Right atrium auricular region (tissue), 2 donors: ENCODE measurements around the gene PIGC. TPM values are rescaled to one million over a fixed set of nuclear protein-coding genes. Genes with fewer than 3 reads are reported as not detected.
A peak's percentile ranks its signal among the peaks of the same experiment; 100 is the strongest.

Source experiments
- DNase-seq: peaks from one replicate; pipeline ENCODE4 v3.0.0-alpha.2; 2019; ENCODE audit warnings: low spot score
- H3K27ac ChIP-seq, 2 donors: fragments of 200-600 bp; sonication (generic); 1 replicate in 1 of 2; 2 replicates in 1 of 2; pipeline ENCODE4 v1.5.1; 2016 to 2019
- H3K27me3 ChIP-seq, 2 donors: fragments of 200-600 bp; sonication (generic); one replicate each; pipeline versions ENCODE4 v1.5.1 to v1.6.0; 2017 to 2019
- H3K36me3 ChIP-seq: fragments of 200-600 bp; sonication (generic); one replicate; pipeline ENCODE4 v1.5.1; 2016
- H3K4me1 ChIP-seq, 2 donors: fragments of 200-600 bp; sonication (generic); one replicate each; pipeline versions ENCODE4 v1.5.1 to v1.6.0; 2017 to 2019
- H3K4me3 ChIP-seq, 2 donors: fragments of 200-600 bp; sonication (generic); 1 replicate in 1 of 2; 2 replicates in 1 of 2; pipeline ENCODE4 v1.5.1; 2017 to 2019; ENCODE audit warnings: mild to moderate bottlenecking in 1 of 2, moderate library complexity in 1 of 2
- H3K9me3 ChIP-seq, 2 donors: fragments of 200-600 bp; sonication (generic); one replicate each; pipeline ENCODE4 v1.5.1; 2019
- CTCF ChIP-seq, 2 donors: fragments of 200-600 bp; sonication (generic); IDR thresholded peaks; one replicate each; pipeline ENCODE4 v1.5.1; 2019; ENCODE audit warnings: antibody characterized with exemption in 2 of 2
- total RNA-seq, 2 donors: library from RNA; depleted of rRNA; stranded (reverse); fragments of >200 nt; gene quantifications; one replicate each; pipeline ENCODE4 v1.1.0, GENCODE V29; 2016

The PIGC gene
- total RNA-seq, 2 donors from 2014 or later: 14.8 to 15.8 TPM

- peaks cover 0 to 31% of the 10 kb centered on the region in 2 donors for H3K4me1 ChIP-seq
These were observed 44.7 kb downstream of the PIGC start for GRCh38 chr1:172398970-172399755.

DNA sequence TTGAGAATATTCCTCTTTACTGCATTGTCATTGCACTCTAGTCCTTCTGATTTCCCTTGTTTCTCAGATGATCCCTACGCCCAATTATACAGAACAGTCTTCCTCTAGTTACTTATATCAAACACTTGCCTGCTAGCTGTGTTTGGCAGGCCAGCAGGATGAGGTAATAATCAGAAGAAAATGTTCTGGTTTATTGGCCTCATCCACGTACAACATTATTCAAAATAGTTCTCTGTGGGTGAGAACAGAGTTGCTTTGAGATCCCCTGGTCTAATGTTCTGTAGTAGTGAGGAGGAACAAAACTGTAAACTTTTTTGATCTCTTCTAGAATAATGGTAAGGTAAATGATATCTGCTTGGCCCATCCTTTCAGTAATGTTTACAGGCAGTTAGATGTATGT, 45.7 kb downstream of the PIGC start:
- H3K4me3 ChIP-seq: no peak overlapping the region
- no peak for DNase-seq
- H3K27me3 ChIP-seq: no peaks in the 10 kb centered on the region
- no peak for TF ChIP-seq CTCF (IDR thresholded peaks at IDR 0.05)
- no peaks in the 10 kb centered on the region for H3K36me3 ChIP-seq
- peaks cover 0 to 37% of the 10 kb centered on the region in 2 donors for H3K4me1 ChIP-seq
- no peaks in the 10 kb centered on the region for H3K9me3 ChIP-seq
- H3K27ac ChIP-seq: peak overlapping the region; percentile 55 to 67

More at GRCh38 chr1:172398970-172399755, 44.7 kb downstream of the PIGC start:
- H3K9me3 ChIP-seq: no peaks in the 10 kb centered on the region
- peak; percentile 29 to 79 for TF ChIP-seq CTCF (IDR thresholded peaks at IDR 0.05)
- no peaks in the 10 kb centered on the region for H3K27me3 ChIP-seq
- peak; percentile 89 for DNase-seq
- H3K27ac ChIP-seq: peak overlapping the region; percentile 60 to 67
- no peak overlapping the region for H3K4me3 ChIP-seq
- H3K36me3 ChIP-seq: no peaks in the 10 kb centered on the region

GRCh38 chr1:172397633-172398032, 46.2 kb downstream of the PIGC start:
- H3K4me3 ChIP-seq: no peak overlapping the region
- no peaks in the 10 kb centered on the region for H3K36me3 ChIP-seq
- H3K27me3 ChIP-seq: no peaks in the 10 kb centered on the region
- no peak overlapping the region for H3K27ac ChIP-seq
- H3K9me3 ChIP-seq: no peaks in the 10 kb centered on the region
- no peak for DNase-seq
- no peak for TF ChIP-seq CTCF (IDR thresholded peaks at IDR 0.05)
- H3K4me1 ChIP-seq: peaks cover 0 to 34% of the 10 kb centered on the region in 2 donors

- no peak overlapping the region for H3K27ac ChIP-seq
- DNase-seq: no peak
- H3K4me3 ChIP-seq: no peak overlapping the region
- H3K27me3 ChIP-seq: no peaks in the 10 kb centered on the region
- H3K9me3 ChIP-seq: no peaks in the 10 kb centered on the region
- H3K36me3 ChIP-seq: no peaks in the 10 kb centered on the region
- TF ChIP-seq CTCF (IDR thresholded peaks at IDR 0.05): no peak
- H3K4me1 ChIP-seq: peaks cover 0 to 34% of the 10 kb centered on the region in 2 donors
These were observed 46.6 kb downstream of the PIGC start for GRCh38 chr1:172397221-172397620.

- Histone ChIP-seq H3K36me3 (no peaks in the 10 kb centered on the region), H3K27ac (no peak overlapping the region), H3K4me3 (no peak overlapping the region), H3K9me3 (no peaks in the 10 kb centered on the region), H3K27me3 (no peaks in the 10 kb centered on the region), H3K4me1 (peaks cover 0 to 36% of the 10 kb centered on the region in 2 donors)
- no peak for DNase-seq
- no peak for TF ChIP-seq CTCF (IDR thresholded peaks at IDR 0.05)
These were observed 48.3 kb downstream of the PIGC start for GRCh38 chr1:172395576-172395975.
